Left ventricle myocardium superior (tissue), 1 donor: ENCODE results near the gene SMARCA2. TPM values are rescaled to one million over a fixed set of nuclear protein-coding genes. Genes with fewer than 3 reads are reported as not detected.

ENCODE experiments used
- ATAC-seq: fragments of 200-7000 bp; cut with Tn5 transposase; one replicate; pipeline ENCODE4 v1.9.1; 2020; ENCODE audit warnings: mild to moderate bottlenecking, moderate library complexity
- DNase-seq: peaks from one replicate; pipeline ENCODE4 v3.0.0-alpha.2; 2020
- intact Hi-C: fragments of 100-400 bp; cut with micrococcal nuclease; formaldehyde crosslinking; loops from one replicate; pipeline ENCODE4 v1.11.0; 2022
- long read RNA-seq: library from polyadenylated mRNA; unstranded; transcript quantifications from one replicate; pipeline ENCODE4 v2.0.0, GENCODE V29; 2021
- total RNA-seq: library from RNA; stranded (reverse); fragmentation: NEBNext Ultra II Directional; extraction: Animal tissue kit (Norgen Biotek cat#: 25700); gene quantifications from one replicate; pipeline ENCODE4 v1.2.1, GENCODE V29; 2021
- donor health status: DM: no; HTN: yes; CAD: no; lungs with severe emphysema.

The SMARCA2 gene
- 111 TPM for total RNA-seq
- long read RNA-seq, partial matches to known transcripts: 54 of 66 reads
- long read RNA-seq, other reads (novel, unspliced or antisense): 10 of 66 reads

DNA sequence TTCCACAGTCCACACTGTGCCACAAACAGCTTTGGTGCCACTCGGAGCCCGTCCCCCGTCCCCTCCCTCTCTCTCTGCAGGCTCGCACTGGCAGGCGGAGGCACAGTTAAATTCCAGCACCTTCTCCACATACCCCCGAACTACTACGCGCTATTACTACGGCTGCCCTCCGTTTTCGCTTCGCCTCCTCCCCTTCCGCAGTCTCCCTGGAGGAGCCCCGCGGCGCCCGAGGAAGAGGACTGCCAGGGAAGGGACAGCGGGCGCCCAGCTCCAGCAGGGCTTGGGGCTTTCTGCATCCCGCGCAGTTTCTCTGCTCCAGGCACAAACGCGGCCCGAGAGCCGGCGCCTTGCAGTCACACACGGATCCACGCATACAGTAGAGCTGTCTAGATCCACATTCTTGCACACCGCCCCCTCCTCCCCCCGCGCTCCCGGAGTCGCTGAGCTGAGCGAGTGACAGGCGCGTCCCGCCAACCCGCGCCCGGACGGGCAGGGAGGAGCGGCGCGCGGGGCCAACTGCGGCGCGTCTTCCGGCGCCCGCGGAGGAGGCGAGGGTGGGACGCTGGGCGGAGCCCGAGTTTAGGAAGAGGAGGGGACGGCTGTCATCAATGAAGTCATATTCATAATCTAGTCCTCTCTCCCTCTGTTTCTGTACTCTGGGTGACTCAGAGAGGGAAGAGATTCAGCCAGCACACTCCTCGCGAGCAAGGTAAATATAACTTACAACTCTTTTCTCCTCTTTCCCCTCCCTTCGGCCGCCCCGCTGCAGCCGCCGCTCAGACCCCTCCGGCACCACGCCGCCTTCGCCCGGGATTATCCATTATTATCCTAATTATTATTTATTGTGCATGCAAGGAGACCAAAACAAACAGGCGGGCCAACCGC is at the start of gene SMARCA2:
TSS of gene SMARCA2 (plus strand) at position 652 of the 885 bp plus-strand sequence. CDS start 13,676 bp downstream, outside the sequence.
- DNase-seq (peak; percentile 99), ATAC-seq (peak; percentile 87)
- intact Hi-C loops: no loop called here

DNA sequence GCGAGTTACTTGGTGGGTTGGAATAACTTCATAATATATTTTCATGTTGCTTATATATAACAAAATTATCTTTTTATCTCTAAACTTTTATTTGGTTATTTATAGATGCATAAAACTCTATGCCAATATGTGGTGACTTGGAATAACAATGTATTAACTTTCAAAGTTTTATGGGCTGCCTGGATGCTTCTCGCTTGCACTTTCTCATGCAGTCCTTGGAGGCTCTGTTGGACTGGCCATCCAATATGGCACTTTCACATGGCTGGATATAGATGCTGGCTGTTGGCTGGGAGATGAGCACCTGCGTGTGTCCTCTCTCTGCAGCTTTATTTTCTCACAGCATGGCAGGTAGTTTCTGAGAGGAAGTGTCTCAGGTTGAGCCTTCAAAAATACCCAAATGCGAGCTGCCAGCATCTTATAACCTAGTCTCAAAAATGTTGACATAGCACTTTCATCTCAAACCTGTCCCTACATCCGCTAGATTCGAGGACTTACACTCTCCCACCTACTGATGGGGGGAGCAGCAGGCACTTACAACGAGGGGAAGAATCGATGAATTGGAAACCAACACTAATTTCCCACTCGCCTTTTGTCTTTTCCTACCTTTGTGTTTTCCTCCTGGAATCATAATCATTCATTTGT is 48.3 kb upstream of the SMARCA2 start:
- DNase-seq (no peak), ATAC-seq (no peak)
- intact Hi-C loops: no loop called here

DNA sequence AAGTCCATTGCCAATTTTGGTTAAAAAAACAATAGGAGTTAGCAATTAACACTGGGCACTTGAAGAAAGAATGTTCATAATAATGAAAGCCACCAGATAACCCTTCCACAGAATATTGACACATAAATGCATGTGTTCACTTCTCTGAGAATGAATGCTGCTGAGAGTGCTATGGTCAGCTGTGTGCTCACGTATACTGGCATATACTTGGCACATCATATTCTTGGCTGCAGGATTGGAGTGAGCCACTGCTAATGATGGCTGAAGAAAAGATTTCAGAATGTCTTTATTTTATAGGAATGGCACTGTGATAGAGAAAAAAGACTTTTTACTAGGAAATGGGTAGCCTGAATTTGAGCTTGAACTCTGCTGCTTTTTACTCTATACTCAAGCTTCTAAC is 46.0 kb upstream of the SMARCA2 start:
- no peak for ATAC-seq
- DNase-seq: no peak

DNA sequence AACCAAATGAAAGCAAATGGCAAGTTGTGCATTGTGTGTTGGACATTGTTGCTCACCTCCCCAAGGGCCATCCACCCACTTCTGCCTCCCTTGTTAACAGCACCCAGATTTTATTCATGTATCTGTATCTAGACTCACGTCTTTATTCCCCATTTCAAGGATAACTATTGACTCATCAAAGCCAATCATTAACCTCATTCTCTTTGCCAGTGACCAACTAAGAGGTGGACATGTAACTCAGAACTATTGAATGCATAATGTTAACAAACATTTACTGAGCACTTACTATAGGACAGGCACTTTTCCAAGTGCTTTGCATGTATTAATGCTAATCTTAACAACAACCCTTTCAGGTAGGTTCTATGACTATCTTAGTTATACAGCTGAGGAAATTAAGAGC is 45.2 kb upstream of the SMARCA2 start:
- DNase-seq (no peak), ATAC-seq (no peak)
- intact Hi-C loops: no loop called here

More for the DNA sequence above, 46.0 kb upstream of the SMARCA2 start:
- intact Hi-C loops: no loop called here

DNA sequence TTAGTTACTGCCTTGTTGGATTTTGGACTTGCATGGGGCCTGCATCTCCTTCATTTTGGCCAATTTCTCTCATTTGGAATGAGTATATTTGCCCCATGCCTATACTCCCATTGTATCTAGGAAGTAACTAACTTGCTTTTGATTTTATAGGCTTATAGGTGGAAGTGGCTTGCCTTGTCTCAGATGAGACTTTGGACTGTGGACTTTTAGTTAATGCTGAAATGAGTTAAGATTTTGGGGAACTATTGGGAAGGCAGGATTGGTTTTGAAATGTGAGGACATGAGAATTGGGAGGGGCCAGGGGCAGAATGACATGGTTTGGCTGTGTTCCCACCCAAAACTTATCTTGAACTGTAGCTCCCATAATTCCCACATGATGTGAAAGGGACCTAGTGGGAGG is 42.5 kb upstream of the SMARCA2 start:
- DNase-seq (no peak), ATAC-seq (no peak)
- intact Hi-C loops: no loop called here

DNA sequence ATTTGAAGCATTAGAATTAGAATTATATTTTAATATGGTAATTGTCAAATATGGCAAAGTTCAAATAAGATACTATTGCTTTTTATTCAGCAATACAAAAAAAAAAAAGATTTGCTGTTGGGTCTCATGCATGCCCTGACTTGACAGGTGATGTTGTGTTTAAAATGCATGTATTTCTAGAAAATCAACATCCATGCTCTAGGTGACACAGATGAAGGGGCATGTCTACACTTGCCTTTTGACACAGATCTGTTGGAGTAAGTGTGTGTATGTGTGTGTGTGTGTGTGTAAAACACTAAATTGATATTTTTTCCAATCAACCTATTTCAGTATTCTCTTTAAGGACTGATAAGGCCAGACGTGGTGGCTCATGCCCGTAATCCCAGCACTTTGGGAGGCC is 38.1 kb upstream of the SMARCA2 start:
- no peak for DNase-seq
- intact Hi-C loops: no loop called here
- ATAC-seq: no peak

DNA sequence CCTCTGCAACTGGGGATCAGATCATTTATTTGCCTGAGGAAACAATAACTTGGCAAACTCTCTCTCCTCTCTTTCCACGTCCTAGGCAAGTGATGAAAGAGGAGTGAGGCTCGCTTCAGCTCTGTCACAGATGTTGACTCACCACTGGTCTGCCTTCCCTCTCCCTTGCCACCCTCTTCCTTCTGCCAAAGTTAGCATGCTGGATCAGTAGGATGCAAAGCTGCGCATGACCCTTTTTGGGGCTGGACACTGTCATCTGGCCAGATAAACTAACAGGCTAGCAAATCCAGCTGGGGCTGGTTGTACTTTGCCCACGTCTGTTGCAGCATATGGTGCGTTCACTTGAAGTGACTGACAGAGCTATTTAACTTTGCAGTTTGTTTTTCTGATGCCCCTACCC is 36.2 kb upstream of the SMARCA2 start:
- ATAC-seq: peak; percentile 72
- peak; percentile 22 for DNase-seq
- intact Hi-C loops: no loop called here

DNA sequence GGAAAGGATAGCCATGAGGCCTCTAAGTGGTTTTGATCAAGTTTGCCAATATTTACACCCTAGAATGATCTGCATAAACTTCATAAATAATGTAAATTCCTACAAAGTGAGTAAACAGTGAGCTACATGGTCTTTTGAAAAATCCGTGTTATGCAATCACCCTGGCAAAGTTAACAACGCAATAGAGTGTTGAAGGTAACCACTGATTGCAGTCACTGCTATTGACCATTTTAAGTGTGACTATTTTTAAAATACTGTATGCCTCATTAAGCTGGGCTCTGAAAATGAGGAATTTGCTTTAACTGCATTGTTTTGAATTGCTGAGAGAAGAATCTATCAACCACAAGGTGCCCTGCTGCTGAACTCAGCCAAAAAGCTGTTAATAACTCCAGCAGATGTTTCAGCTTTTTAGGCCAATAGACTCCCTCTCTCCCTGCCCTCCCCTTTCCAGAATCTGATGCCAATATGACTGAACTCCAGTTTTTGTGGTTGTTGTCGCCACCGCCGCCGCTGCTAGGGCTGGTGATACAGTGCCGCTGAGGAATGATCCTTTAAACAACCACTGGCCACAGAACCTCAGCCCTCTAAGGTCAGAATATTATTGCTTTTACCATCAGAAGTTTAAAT is 35.3 kb upstream of the SMARCA2 start:
- intact Hi-C loops: no loop called here
- ATAC-seq (peak; percentile 80), DNase-seq (peak; percentile 40)

DNA sequence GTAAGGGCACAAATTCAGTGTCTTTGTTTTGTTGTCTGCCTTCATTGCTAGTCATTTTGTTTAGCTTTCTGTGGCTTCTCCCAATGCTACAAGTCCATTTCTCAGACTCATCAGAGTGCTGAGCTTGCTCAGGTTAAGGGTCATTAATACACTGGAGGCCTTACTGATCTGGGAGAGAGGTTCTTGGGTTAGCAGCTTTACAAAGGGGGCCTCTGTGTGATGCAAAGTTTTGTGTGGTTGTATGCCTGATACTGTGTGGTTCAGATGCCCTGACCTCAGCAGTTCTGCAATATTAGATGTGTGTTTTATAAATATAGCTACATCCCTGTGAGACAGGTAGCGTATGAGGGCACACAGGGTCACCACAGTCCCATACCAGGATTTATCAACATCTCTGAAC is 34.8 kb upstream of the SMARCA2 start:
- no peak for ATAC-seq
- DNase-seq: no peak
- intact Hi-C loops: no loop called here

DNA sequence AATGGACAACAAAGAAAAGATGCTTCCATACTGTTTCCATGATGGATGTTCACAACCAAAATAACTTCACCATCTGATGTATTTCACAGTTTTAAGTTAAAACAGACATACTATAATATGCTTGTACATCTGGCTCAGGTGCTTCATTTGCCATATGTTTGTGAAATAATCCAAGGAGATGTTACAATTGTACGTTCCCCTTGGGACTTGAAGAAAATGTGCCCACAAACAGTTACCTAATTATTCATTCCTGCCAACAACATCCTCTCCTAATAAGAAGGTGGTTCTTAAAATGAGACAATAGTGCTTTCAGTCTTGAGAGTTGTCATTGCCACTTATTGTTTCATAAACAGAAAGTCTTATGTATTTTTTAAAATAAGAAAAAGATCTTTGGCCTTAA is 33.1 kb upstream of the SMARCA2 start:
- intact Hi-C loops: no loop called here
- ATAC-seq (no peak), DNase-seq (no peak)

DNA sequence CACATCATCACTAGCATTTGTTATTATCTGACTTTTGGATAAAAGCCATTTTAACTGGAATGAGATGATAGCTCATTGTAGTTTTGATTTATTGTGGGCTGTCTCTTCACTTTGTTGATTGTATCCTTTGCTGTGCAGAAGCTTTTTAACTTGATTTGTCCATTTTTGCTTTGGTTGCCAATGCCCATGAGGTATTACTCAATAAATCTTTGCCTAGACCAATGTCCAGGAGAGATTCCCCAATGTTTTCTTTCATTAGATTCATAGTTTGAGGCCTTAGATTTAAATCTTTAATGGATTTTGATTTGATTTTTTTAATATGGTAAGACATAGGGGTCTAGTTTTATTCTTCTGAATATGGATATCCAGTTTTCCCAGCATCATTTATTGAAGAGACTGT is 28.8 kb upstream of the SMARCA2 start:
- intact Hi-C loops: no loop called here
- no peak for DNase-seq

DNA sequence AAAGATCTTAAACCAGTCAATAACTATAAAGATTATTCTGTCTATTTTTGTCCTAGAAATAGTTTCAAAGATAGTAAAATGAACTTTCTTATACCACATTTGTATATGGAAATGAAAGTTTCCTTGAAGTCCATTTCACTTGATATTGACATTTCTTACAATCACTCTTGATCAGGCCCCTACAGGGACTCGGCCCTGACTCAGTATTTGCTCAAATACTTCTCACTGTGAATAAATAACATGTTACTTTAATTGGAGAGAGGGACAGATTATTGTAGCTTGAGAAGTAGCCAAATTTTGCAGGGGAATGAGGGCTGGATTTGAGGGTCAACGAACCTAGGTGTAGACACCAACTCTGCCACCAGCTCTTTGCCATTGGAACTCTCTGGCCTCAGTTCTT is 25.6 kb upstream of the SMARCA2 start:
- intact Hi-C loops: no loop called here
- no peak for ATAC-seq
- DNase-seq: no peak

More for the DNA sequence above, 28.8 kb upstream of the SMARCA2 start:
- no peak for ATAC-seq

DNA sequence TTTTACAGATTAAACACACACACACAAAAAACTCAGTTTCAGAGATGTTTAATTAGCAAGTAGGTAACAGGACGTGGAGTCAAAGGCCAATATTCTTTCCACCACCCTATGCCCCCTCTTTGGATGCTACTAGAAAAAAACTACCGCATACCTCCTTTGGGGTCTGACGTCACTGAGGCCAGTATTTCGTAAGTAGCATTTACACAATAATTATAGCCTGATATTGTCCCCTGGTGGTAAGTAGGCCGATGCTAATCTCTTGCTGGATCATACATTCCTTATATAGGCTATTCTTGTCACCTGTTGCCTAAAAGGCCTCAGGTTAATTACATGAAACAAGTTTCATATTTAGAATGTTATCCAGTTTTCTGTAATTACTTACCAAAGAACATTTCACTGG is 21.0 kb upstream of the SMARCA2 start:
- no peak for ATAC-seq
- intact Hi-C loops: no loop called here
- no peak for DNase-seq

DNA sequence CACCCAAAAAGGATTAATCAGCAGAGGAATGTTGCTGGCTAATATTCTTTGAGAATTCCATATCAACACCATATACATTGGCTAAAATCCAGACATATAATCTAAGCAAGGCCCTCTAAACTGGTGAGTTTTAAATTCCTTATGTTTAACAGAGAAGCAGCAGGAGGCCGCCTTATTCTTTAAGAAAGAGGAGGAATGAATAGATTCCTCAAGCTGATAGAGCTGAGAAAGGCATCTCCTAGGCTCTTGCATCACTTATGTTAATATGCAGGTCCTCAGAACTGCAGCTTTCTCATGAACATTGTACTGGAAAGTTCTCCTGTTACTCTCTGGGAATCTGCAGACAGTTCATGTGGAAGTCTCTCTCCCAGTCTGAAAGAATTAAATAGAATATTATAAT is 20.1 kb upstream of the SMARCA2 start:
- no peak for DNase-seq
- intact Hi-C loops: no loop called here
- no peak for ATAC-seq

DNA sequence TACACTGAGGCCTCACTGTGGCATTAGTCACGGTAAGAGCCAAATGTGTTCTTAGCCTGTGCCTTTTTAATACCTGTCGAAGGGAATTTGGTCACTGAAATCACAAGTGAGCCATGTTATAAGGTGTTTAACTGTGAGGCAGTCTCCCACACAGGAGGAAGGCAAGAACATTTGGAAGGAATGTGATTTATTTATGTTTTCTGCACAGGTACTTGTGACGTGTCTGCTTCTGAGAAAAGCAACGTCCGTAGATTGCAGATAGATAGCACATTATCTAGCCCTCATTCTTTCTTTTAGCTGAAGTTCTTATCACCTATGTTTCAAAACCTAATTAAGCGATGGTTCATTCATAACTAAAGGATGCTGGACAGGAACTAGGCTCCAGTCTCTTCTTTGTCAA is 19.0 kb upstream of the SMARCA2 start:
- ATAC-seq: no peak
- no peak for DNase-seq
- intact Hi-C loops: no loop called here

DNA sequence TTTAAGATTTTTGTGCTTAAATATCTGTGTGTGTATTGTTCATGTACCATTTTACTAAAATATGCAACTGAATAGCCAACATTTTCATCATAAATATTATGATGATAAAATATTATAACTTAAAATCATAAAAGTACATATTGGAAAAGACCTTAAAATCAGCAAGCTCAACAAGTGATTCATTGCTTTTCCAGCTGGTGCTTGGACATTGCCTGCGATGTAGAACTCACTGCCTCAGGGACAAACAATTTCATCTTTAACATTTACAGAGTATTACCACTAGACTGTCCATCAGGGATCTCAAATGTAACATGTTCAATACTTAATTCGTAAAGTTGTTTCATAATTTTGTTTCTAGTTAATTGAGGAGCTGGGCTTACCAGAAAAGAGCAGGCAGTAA is 17.5 kb upstream of the SMARCA2 start:
- intact Hi-C loops: no loop called here
- ATAC-seq (no peak), DNase-seq (no peak)

DNA sequence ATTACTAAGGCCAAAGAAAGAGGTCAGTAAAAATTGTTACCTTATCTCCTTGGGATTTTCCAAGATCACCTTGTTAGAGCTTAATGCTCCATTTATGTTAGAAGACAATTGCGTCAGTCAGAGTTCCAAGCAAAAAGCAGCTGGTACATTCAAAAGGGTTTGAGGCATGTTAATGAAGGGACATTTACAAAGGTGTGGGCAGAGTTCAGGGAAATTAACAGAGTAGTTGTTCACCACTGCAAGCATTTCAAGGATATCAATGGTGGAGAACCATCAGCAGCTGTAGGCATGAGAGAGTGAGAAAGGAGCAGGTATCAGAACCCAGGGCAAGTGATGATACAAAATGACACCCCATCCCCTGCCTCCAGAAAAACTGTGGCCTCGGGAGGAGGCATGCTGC is 17.0 kb upstream of the SMARCA2 start:
- DNase-seq: no peak

DNA sequence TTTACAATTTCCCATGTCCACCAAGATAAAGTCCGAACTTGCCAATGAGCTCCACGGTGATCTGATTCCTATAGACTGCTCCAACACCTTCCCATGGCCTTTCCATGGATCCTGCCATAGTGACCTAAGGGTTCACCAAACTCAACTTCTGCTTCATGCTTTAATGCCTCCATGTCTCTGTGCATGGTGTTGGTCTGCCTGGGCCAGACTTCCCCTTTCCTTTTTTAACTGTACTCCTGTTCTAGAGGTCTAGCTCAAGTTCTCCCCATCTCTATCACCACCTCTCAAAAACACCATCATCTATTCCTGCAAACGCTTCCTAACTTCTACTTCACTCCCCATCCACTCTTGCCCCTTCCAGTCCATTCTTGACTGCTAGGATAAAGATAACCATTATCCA is 14.8 kb upstream of the SMARCA2 start:
- no peak for DNase-seq
- intact Hi-C loops: no loop called here

More for the DNA sequence above, 17.0 kb upstream of the SMARCA2 start:
- intact Hi-C loops: no loop called here
- no peak for ATAC-seq

DNA sequence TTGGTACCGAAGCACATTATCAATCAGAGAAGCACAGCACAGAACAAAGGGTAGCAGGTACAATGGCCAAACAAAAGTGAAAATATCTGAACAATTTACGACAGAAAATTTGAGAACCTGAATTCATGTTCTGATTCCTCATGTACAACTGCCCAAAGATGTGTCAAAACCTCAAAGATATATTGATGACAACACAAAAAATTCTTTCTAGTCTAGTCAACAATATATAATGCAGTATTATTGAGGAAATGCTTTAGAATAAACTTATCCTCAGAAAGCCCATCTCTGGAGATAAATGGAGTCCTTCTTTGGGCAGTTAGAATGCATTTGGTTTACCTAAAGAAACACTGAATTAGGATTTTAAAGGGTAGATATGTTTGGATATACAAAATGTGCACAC is 6.8 kb upstream of the SMARCA2 start:
- intact Hi-C loops: no loop called here
- no peak for DNase-seq
- ATAC-seq: no peak

More for the DNA sequence above, 14.8 kb upstream of the SMARCA2 start:
- no peak for ATAC-seq

DNA sequence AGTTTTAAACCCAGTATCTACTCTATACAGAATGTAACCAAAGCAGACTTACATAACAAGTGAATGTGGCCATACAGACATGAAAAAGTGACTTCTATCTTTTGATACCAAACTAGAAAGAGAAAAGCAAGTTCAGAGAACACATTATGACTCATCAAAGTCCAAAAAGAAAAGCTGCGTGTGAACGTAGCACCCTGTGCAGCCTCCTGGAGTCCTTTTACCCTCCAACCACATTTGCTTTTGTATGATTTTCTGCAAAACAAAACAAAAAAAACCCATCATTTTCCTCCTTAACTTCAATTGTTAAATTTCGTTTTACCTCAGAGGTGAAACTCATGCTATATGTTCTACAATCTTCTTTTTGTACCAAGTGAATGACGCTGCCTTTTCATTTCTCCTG is 2.8 kb upstream of the SMARCA2 start:
- no peak for ATAC-seq

More for the DNA sequence above, 2.8 kb upstream of the SMARCA2 start:
- intact Hi-C loops: no loop called here
- no peak for DNase-seq
